Astrocyte of the cerebellum (primary cell): ENCODE results near the gene AQP12B.

Source experiments
- DNase-seq: peaks from one replicate; pipeline ENCODE4 v3.0.0-alpha.2; 2011; ENCODE audit warnings: low read depth
- H3K4me3 ChIP-seq: 2 replicates; pipeline ENCODE4 v1.5.1; 2011; ENCODE audit warnings: mild to moderate bottlenecking, low read depth, low read length, moderate library complexity
- in situ Hi-C: cut with HindIII; loops from 2 replicates; pipeline ENCODE4 v1.10.0; 2017; ENCODE audit warnings: low sequenced_read_pairs
- TF ChIP-seq, protein P1 (sequence below): IDR thresholded peaks from 2 replicates; pipeline ENCODE4 v1.5.1; 2012; ENCODE audit warnings: low read length, low read depth, moderate library complexity, mild to moderate bottlenecking; ENCODE audit errors: missing control alignments

The AQP12B gene

GRCh38 chr2:240727439-240727838 is 44.8 kb upstream of the AQP12B start:
- no peak for DNase-seq
- no peak overlapping the region for H3K4me3 ChIP-seq
- TF ChIP-seq, protein P1, sequence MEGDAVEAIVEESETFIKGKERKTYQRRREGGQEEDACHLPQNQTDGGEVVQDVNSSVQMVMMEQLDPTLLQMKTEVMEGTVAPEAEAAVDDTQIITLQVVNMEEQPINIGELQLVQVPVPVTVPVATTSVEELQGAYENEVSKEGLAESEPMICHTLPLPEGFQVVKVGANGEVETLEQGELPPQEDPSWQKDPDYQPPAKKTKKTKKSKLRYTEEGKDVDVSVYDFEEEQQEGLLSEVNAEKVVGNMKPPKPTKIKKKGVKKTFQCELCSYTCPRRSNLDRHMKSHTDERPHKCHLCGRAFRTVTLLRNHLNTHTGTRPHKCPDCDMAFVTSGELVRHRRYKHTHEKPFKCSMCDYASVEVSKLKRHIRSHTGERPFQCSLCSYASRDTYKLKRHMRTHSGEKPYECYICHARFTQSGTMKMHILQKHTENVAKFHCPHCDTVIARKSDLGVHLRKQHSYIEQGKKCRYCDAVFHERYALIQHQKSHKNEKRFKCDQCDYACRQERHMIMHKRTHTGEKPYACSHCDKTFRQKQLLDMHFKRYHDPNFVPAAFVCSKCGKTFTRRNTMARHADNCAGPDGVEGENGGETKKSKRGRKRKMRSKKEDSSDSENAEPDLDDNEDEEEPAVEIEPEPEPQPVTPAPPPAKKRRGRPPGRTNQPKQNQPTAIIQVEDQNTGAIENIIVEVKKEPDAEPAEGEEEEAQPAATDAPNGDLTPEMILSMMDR, result no peak
- in situ Hi-C loops, result no loop called here

GRCh38 chr2:240726876-240727275 is 44.2 kb upstream of the AQP12B start:
- TF ChIP-seq, protein P1, result no peak
- in situ Hi-C loops, result no loop called here
- no peak for DNase-seq
- H3K4me3 ChIP-seq, result no peak overlapping the region

DNA sequence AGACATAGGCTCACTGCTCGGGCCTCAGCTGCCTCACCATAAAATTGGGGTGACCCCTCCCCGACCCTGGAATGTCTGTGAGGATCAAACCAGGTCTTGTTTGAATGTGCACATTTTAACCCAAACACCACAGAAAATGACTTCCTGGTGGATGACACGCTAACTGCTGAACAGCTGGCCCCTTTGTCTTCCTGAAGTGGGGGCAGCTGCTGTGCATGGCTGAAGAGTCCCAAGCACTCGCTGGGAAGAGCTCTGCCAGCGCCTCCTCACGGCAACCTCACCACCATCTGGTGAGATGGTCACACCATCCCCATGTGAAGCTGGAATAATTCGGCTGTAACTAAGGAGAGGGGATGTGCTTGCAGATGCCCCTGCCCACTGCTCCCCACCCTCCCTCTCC is 43.0 kb upstream of the AQP12B start:
- in situ Hi-C loops, result no loop called here
- TF ChIP-seq, protein P1, result no peak

GRCh38 chr2:240725266-240725665 is 42.6 kb upstream of the AQP12B start:
- DNase-seq, result no peak
- in situ Hi-C loops, result no loop called here
- TF ChIP-seq, protein P1, result no peak
- no peak overlapping the region for H3K4me3 ChIP-seq

More for the DNA sequence above, 43.0 kb upstream of the AQP12B start:
- H3K4me3 ChIP-seq, result no peak overlapping the region
- DNase-seq, result no peak

DNA sequence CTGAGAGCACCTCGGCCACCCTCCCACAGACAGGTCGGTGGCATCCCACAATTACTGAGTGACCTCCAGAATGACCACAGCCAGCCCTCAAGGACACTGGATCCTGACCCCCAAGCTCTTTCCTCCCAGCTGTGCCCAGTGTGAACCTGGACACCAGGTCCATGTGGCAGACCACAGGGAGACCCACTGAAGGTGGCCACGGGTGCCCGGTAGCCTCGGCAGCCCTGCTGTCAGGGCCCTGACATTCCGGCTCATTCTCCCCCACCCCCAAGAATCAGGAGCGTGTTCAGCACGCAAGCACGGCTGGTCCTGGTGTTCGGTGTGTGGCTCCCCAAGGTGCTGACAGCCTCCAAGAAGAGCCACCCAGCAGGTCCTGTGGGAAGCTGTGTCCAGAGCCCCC is 41.7 kb upstream of the AQP12B start:
- TF ChIP-seq, protein P1, result no peak
- no peak overlapping the region for H3K4me3 ChIP-seq
- in situ Hi-C loops, result no loop called here
- no peak for DNase-seq

DNA sequence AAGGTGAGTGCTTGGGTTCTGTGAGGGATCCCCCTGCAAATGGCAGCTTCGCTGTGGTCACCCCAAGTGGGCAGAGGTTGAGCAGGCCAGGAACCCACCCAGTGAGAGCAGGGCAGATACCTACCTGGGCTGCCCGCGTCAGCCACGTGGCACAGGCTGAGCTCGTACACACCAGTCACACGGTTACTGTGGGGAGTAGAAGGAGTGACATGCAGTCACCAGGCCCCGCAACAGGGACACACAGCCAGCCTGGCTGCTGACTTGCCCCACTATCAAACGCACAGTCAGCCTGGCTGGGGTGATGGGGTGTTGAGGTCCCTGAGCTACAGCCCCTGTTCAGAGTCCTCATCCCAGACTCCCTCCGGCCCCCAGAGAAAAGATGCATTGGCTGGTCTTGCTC is 41.2 kb upstream of the AQP12B start:
- in situ Hi-C loops, result no loop called here
- H3K4me3 ChIP-seq, result no peak overlapping the region
- TF ChIP-seq, protein P1, result no peak
- DNase-seq, result no peak
